Small intestine (tissue), 16 donors: ENCODE measurements around the gene B4GALNT1. TPM values are rescaled to one million over a fixed set of nuclear protein-coding genes. Genes with fewer than 3 reads are reported as not detected.
"Not testable (repeated sequence)": the region's sequence is repeated elsewhere in the genome, so short reads cannot be mapped to it uniquely, and the experiment has no call there.

Experiments used
- DNase-seq, 2 donors: peaks; one replicate each; pipeline versions ENCODE4 v3.0.0 to v3.0.0-alpha.2; 2013
- FAIRE-seq: peaks from 2 replicates; lab custom pipeline; 2012; peaks lifted over from hg19 to GRCh38; lab: Jason Lieb, UNC
- H3K27ac ChIP-seq, 3 donors: one replicate each; pipeline ENCODE4 v1.5.1; 2013; ENCODE audit warnings: low read length in 2 of 3, mild to moderate bottlenecking in 2 of 3, control low read depth in 1 of 3, inconsistent platforms in 1 of 3, low read depth in 1 of 3, moderate library complexity in 1 of 3
- H3K27me3 ChIP-seq, 3 donors: one replicate each; pipeline ENCODE4 v1.6.1; 2013; ENCODE audit warnings: low read length in 3 of 3, inconsistent platforms in 1 of 3; ENCODE audit not compliant: control insufficient read depth in 3 of 3, insufficient read depth in 3 of 3
- H3K36me3 ChIP-seq, 3 donors: one replicate each; pipeline ENCODE4 v1.6.1; 2013; ENCODE audit warnings: low read length in 3 of 3, inconsistent platforms in 1 of 3, low read depth in 1 of 3, mild to moderate bottlenecking in 1 of 3, moderate library complexity in 1 of 3; ENCODE audit not compliant: control insufficient read depth in 3 of 3, insufficient read depth in 2 of 3
- H3K4me1 ChIP-seq, 3 donors: one replicate each; pipeline ENCODE4 v1.6.1; 2013; ENCODE audit warnings: low read length in 2 of 3, inconsistent platforms in 1 of 3, low read depth in 1 of 3, mild to moderate bottlenecking in 1 of 3, moderate library complexity in 1 of 3; ENCODE audit not compliant: control insufficient read depth in 3 of 3, insufficient read depth in 2 of 3
- H3K4me3 ChIP-seq, 3 donors: one replicate each; pipeline ENCODE4 v1.5.1; 2013; ENCODE audit warnings: low read length in 3 of 3, control low read depth in 1 of 3, inconsistent platforms in 1 of 3, low read depth in 1 of 3, mild to moderate bottlenecking in 1 of 3, moderate library complexity in 1 of 3
- H3K9me3 ChIP-seq, 2 donors: one replicate each; pipeline ENCODE4 v1.6.1; 2013; ENCODE audit warnings: low read depth in 1 of 2, low read length in 1 of 2; ENCODE audit not compliant: control insufficient read depth in 2 of 2, insufficient read depth in 1 of 2
- WGBS, 3 donors: extraction: QIAGEN DNeasy Blood & Tissue Kit; methylation state at CpG; one replicate each; pipeline ENCODE4 v1.1.7; 2013; 5-methylcytosine and 5-hydroxymethylcytosine counted together
- long read RNA-seq, 10 donors: transcript quantifications; one replicate each; lab custom pipeline, GENCODE V29; 2026
- polyA plus RNA-seq, 4 donors: library from polyadenylated mRNA; stranded (reverse) in 3 of 4; unstranded in 1 of 4; fragments of 200-250 nt in 3 of 4; fragments of 120-200 nt in 1 of 4; gene quantifications; one replicate each; pipeline versions ENCODE4 v1.2.1 to v1.2.3, GENCODE V29; 2013
- donor health status: healthy with polysubstance abuse.
- donor health status: control.
- donor health status: control.
- donor health status: Bipolar disorder and iron deficiency.
- donor health status: healthy.

The B4GALNT1 gene
- 1 to 10 TPM in 1 of 4 donors, under 1 TPM in 2, not detected in 1; 0.27 to 2.1 (median 0.95) TPM for polyA plus RNA-seq
- long read RNA-seq, donor 1, partial matches to known transcripts: 0 of 2 reads
- long read RNA-seq, donor 1, other reads (novel, unspliced or antisense): 0 of 2 reads
- long read RNA-seq, donor 2: 0 reads
- long read RNA-seq, donor 3: 0 reads
- long read RNA-seq, donor 4: 0 reads
- long read RNA-seq, donor 5: 0 reads
- long read RNA-seq, donor 6: 0 reads
- long read RNA-seq, donor 7: 0 reads
- long read RNA-seq, donor 8: 0 reads
- long read RNA-seq, donor 9: 0 reads
- long read RNA-seq, donor 10: 0 reads

DNA sequence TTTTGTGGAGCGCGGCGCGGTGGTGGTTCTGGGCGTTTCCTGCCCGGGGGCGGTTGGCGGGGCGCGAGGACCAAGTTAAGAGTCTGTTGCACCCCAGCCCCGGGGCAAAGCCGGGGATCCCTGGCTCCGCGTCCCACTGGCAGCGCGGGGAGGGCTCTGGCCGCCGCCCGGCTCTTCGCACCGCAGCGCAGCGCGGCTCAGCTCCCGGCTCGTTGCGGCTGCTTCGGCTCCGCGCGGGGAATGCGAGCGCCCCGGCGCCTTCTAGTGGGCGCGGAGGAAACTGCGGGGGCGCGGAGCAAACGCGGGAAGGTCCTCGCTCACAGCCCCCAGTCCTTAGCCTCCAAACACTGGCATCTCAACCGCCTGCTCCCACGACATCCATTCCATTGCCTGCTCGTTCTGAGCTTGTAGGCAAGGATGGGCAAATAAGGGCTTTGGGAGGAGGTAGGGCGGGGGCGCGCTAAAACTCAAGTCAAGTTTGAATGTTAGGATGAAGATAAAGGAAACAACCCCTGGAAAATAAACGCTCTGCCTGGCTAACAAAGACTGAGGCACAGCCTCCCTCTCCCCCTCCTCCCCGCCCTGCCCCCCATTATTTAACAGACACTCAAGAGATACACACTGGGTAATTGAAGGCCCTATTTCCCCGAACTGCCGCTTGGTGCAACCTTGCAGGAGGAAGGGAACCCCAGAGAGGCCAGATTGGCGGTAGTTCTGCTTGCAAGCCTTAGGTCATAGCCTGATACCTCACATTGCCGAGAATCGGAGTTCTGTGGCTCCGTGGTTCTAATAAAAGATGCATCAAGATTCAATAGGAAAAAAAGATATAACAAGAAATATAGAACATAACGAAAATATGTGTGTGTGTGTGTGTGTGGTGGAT lies at the start of gene B4GALNT1:
TSS of gene B4GALNT1 (minus strand) at position 244 of the 883 bp plus-strand sequence. CDS start 1,069 bp downstream, outside the sequence.
- Histone ChIP-seq H3K27me3 (peaks cover 9 to 69% (median 27%) of the 10 kb centered on the region in 3 donors), H3K4me3 (peak within 1 kb of the TSS; percentile 32 to 56 (median 39)), H3K4me1 (peaks cover 0 to 4% (median 0%) of the 10 kb centered on the region in 3 donors), H3K9me3 (no peaks in the 10 kb centered on the region), H3K36me3 (no peaks in the 10 kb centered on the region), H3K27ac (no peak within 1 kb of the TSS)
- no peak for FAIRE-seq
- 2 to 3% (median 2%) methylated on average over 55 to 58 of the region's 58 CpGs for WGBS, 3 donors
- peak; percentile 35 to 80 for DNase-seq

DNA sequence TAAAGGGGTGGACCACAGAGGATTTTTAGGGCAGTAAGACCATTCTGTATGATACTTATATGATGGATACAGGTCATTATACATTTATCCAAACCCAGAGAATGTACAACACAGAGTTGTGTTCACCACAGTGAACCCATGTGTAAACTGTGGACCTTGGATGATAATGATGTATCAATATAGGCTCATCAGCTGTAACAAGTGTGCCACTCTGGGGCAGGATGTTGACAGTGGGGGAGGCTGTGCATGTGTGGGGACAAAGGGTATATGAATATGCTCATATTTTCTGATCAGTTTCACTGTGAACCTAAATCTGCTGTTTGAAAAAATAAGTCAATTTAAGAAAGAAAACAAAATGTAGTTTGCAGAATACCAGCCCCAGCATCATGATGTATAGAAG lies 46.7 kb upstream of the B4GALNT1 start:
- Histone ChIP-seq H3K4me3 (no peak overlapping the region), H3K27ac (no peak overlapping the region), H3K36me3 (no peaks in the 10 kb centered on the region), H3K27me3 (peaks cover 0 to 3% (median 0%) of the 10 kb centered on the region in 3 donors), H3K4me1 (no peaks in the 10 kb centered on the region), H3K9me3 (no peaks in the 10 kb centered on the region)
- DNase-seq (no peak), FAIRE-seq (no peak)

DNA sequence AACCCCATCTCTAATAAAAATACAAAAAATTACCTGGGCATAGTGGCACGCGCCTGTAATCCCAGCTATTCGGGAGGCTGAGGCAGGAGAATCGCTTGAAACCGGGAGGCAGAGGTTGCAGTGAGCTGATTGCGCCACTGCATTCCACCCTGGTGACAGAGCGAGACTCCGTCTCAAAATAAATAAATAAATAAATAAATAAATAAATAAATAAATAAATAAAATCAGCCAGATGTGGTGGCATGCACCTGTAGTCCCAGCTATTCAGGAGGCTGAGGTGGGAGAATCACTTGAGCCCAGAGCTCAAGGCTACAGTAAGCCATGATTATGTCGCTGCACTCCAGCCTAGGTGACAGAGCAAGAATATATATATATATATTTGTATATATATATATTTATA lies 44.9 kb upstream of the B4GALNT1 start:
- not testable (repeated sequence) for H3K4me3 ChIP-seq, H3K27me3 ChIP-seq, DNase-seq, H3K27ac ChIP-seq, H3K4me1 ChIP-seq, FAIRE-seq, H3K9me3 ChIP-seq, H3K36me3 ChIP-seq
- 91 to 94% (median 93%) methylated on average over 9 of the region's 9 CpGs for WGBS, 3 donors

DNA sequence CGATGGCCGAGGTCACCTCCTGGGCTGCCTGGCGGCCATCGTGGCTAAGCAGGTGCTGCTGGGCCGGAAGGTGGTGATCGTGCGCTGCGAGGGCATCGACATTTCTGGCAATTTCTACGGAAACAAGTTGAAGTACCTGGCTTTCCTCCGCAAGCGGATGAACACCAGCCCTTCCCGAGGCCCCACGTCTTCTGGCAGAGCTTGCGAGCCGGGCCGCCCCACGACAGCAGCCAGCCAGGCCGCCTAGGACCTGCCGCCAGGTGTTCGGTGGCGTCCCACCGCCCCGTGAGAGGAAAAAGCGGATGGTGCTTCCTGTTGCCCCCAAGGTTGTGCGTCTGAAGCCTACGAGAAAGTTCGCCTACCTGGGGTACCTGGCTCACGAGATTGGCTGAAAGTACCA lies 41.7 kb upstream of the B4GALNT1 start:
- Histone ChIP-seq H3K9me3 (no peaks in the 10 kb centered on the region), H3K27me3 (peaks cover 0 to 6% (median 0%) of the 10 kb centered on the region in 3 donors), H3K27ac (no peak overlapping the region), H3K4me3 (no peak overlapping the region), H3K4me1 (no peaks in the 10 kb centered on the region), H3K36me3 (no peaks in the 10 kb centered on the region)
- FAIRE-seq (no peak), DNase-seq (no peak)
- WGBS, 3 donors: 90 to 94% (median 92%) methylated on average over 29 of the region's 29 CpGs

- peaks cover 0 to 8% (median 0%) of the 10 kb centered on the region in 3 donors for H3K27me3 ChIP-seq
- H3K9me3 ChIP-seq: no peaks in the 10 kb centered on the region
- DNase-seq (no peak), FAIRE-seq (no peak)
- no peak overlapping the region for H3K27ac ChIP-seq
- 79 to 84% (median 79%) methylated on average over 6 of the region's 6 CpGs for WGBS, 3 donors
- H3K4me1 ChIP-seq: no peaks in the 10 kb centered on the region
- H3K36me3 ChIP-seq: no peaks in the 10 kb centered on the region
- no peak overlapping the region for H3K4me3 ChIP-seq
Measured at GRCh38 chr12:57672801-57673200, 39.8 kb upstream of the B4GALNT1 start.

DNA sequence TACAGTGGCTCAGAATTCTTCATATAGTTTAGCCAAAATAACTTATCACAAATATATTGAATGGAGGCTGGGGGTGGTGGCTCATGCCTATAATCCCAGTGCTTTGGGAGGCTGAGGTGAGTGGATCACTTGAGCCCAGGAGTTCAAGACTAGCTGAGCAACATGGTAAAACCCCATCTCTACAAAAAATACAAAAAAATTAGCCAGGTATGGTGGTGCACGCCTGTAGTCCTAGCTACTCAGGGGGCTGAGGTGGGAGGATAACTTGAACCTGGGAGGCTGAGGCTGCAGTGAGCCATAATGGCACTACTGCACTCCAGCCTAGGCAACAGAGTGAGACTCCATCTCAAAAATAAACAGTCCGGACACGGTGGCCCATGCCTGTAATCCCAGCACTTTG lies 38.8 kb upstream of the B4GALNT1 start:
- DNase-seq, H3K27me3 ChIP-seq, H3K4me1 ChIP-seq, H3K4me3 ChIP-seq, FAIRE-seq, H3K9me3 ChIP-seq, H3K27ac ChIP-seq, H3K36me3 ChIP-seq: not testable (repeated sequence)
- WGBS, 3 donors: 89 to 92% (median 92%) methylated on average over 3 of the region's 3 CpGs

- H3K4me3 ChIP-seq, H3K9me3 ChIP-seq, DNase-seq, H3K36me3 ChIP-seq, H3K27me3 ChIP-seq, H3K27ac ChIP-seq, H3K4me1 ChIP-seq, FAIRE-seq: not testable (repeated sequence)
- 79 to 90% (median 89%) methylated on average over 10 of the region's 10 CpGs for WGBS, 3 donors
Measured at GRCh38 chr12:57669691-57670090, 36.7 kb upstream of the B4GALNT1 start.

DNA sequence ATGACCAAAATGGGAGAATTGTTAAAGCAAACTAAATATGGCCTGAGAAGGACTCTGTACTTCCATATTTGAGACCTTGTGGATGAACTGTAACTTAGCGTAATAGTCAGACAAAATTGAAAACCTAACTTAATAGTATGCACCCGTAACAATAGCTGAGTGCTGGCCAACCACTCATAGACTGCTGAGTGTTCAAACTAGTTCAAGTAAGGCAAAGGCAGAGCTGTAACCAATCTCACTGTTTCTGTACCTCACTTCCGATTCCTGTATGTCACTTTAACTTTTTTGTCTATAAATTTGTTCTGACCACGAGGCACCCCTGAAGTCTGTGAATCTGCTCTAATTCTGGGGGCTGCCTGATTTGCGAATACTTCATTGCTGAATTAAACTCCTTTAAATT lies 33.9 kb upstream of the B4GALNT1 start:
- WGBS, 3 donors: 78 to 81% (median 80%) methylated on average over 5 of the region's 5 CpGs
- peaks cover 0 to 2% (median 0%) of the 10 kb centered on the region in 3 donors for H3K27me3 ChIP-seq
- H3K4me1 ChIP-seq: no peaks in the 10 kb centered on the region
- H3K9me3 ChIP-seq: peaks cover 0 to 8% of the 10 kb centered on the region in 2 donors
- no peak overlapping the region for H3K4me3 ChIP-seq
- FAIRE-seq (no peak), DNase-seq (no peak)
- no peak overlapping the region for H3K27ac ChIP-seq
- no peaks in the 10 kb centered on the region for H3K36me3 ChIP-seq
